Esophagus muscularis mucosa (tissue), 4 donors: ENCODE results near the gene FOXK1.

Source experiments
- CTCF ChIP-seq, 3 experiments: fragments of 200-600 bp in 2 of 3; fragments of 450-650 bp in 1 of 3; sonication (generic) in 2 of 3; IDR thresholded peaks; one replicate each; pipeline ENCODE4 v1.5.1; 2017 to 2019; ENCODE audit warnings: antibody characterized with exemption in 3 of 3, mild to moderate bottlenecking in 2 of 3, moderate library complexity in 1 of 3
- EP300 ChIP-seq: sonication (generic); formaldehyde crosslinking; IDR thresholded peaks from one replicate; pipeline ENCODE4 v1.6.1; 2017; ENCODE audit warnings: antibody characterized with exemption
- POLR2A ChIP-seq: fragments of 450-650 bp; IDR thresholded peaks from one replicate; pipeline ENCODE4 v1.6.1; 2017; ENCODE audit warnings: antibody characterized with exemption, moderate library complexity, mild to moderate bottlenecking, low read depth
- POLR2AphosphoS5 ChIP-seq, 2 donors: sonication (generic); formaldehyde crosslinking; IDR thresholded peaks; one replicate each; pipeline ENCODE4 v1.6.1; 2017; ENCODE audit warnings: antibody characterized with exemption in 2 of 2

GRCh38 chr7:4738711-4739527 is 56.8 kb downstream of the FOXK1 start:
- TF ChIP-seq CTCF (IDR thresholded peaks at IDR 0.05) (no peak), POLR2AphosphoS5 (IDR thresholded peaks at IDR 0.05) (peak in 1 of 2 donors; percentile 29), POLR2A (no peak), EP300 (no peak)
